Measurements from ENCODE around the gene INCA1. TPM values are rescaled to one million over a fixed set of nuclear protein-coding genes. Genes with fewer than 3 reads are reported as not detected.

Gene INCA1
- total RNA-seq, 2 experiments from 2014 or later: 0.21 to 0.54 TPM

- Mint-ChIP-seq H3K9me3 (no peaks in the 10 kb centered on the region), H3K27ac (peak overlapping the region; percentile 99), H3K27me3 (ENCODE audit: low read depth) (no peaks in the 10 kb centered on the region), H3K4me3 (peak overlapping the region; percentile 97), H3K4me1 (ENCODE audit: low read depth) (peaks cover 55% of the 10 kb centered on the region), H3K36me3 (ENCODE audit: low read depth) (peaks cover 69% of the 10 kb centered on the region)
- peak; percentile 36 for DNase-seq
- CTCF ChIA-PET: no interaction called here
- intact Hi-C loops (cut with micrococcal nuclease): loop anchor here (5.0 to 10.0 kb wide), 3 partner anchors 340 to 980 kb away; partner anchors contain the start of genes ATP2A3, CYB5D2, RABEP1 and ZZEF1
Measured at GRCh38 chr17:4944554-4945175, 52.7 kb downstream of the INCA1 start.

GRCh38 chr17:4944163-4944553 lies 53.2 kb downstream of the INCA1 start:
- DNase-seq: peak; percentile 73
- H3K36me3 Mint-ChIP-seq (ENCODE audit: low read depth): peaks cover 71% of the 10 kb centered on the region
- no peaks in the 10 kb centered on the region for H3K9me3 Mint-ChIP-seq
- intact Hi-C loops (cut with micrococcal nuclease): loop anchor here (10.0 kb wide), 2 partner anchors 341 to 979 kb away; partner anchors contain the start of genes ATP2A3 and RABEP1
- H3K4me1 Mint-ChIP-seq (ENCODE audit: low read depth): peaks cover 55% of the 10 kb centered on the region
- no peaks in the 10 kb centered on the region for H3K27me3 Mint-ChIP-seq (ENCODE audit: low read depth)
- peak overlapping the region; percentile 99 for H3K27ac Mint-ChIP-seq
- H3K4me3 Mint-ChIP-seq: peak overlapping the region; percentile 97
- CTCF ChIA-PET: interaction anchor here (0.6 kb wide), 1 partner anchor 120 kb away, joined by 3 read pairs; no protein-coding TSS in a partner anchor

- H3K4me1 Mint-ChIP-seq (ENCODE audit: low read depth): peaks cover 64% of the 10 kb centered on the region
- CTCF ChIA-PET: no interaction called here
- DNase-seq: no peak
- intact Hi-C loops (cut with micrococcal nuclease): loop anchor here (10.0 kb wide), 2 partner anchors 342 to 978 kb away; partner anchors contain the start of genes ATP2A3 and RABEP1
- H3K4me3 Mint-ChIP-seq: peak overlapping the region; percentile 40
- peaks cover 78% of the 10 kb centered on the region for H3K36me3 Mint-ChIP-seq (ENCODE audit: low read depth)
- H3K27ac Mint-ChIP-seq: peak overlapping the region; percentile 99
- no peaks in the 10 kb centered on the region for H3K27me3 Mint-ChIP-seq (ENCODE audit: low read depth)
- H3K9me3 Mint-ChIP-seq: no peaks in the 10 kb centered on the region
Measured at GRCh38 chr17:4942760-4943508, 54.4 kb downstream of the INCA1 start.

GRCh38 chr17:4941319-4941610 lies 56.1 kb downstream of the INCA1 start:
- peaks cover 71% of the 10 kb centered on the region for H3K36me3 Mint-ChIP-seq (ENCODE audit: low read depth)
- CTCF ChIA-PET: no interaction called here
- H3K9me3 Mint-ChIP-seq: no peaks in the 10 kb centered on the region
- H3K27ac Mint-ChIP-seq: peak overlapping the region; percentile 99
- peak overlapping the region; percentile 94 for H3K4me3 Mint-ChIP-seq
- no peak for DNase-seq
- H3K4me1 Mint-ChIP-seq (ENCODE audit: low read depth): peaks cover 64% of the 10 kb centered on the region
- H3K27me3 Mint-ChIP-seq (ENCODE audit: low read depth): no peaks in the 10 kb centered on the region
- intact Hi-C loops (cut with micrococcal nuclease): loop anchor here (2.0 to 10.0 kb wide), 7 partner anchors 32 to 976 kb away; partner anchors contain the start of genes ARRB2, ATP2A3, C17orf107 and MED11

- H3K4me3 Mint-ChIP-seq: peak overlapping the region; percentile 94
- no peaks in the 10 kb centered on the region for H3K27me3 Mint-ChIP-seq (ENCODE audit: low read depth)
- DNase-seq: peak; percentile 69
- intact Hi-C loops (cut with micrococcal nuclease): loop anchor here (1.0 to 10.0 kb wide), 11 partner anchors 8 to 976 kb away; partner anchors contain the start of genes ARRB2, ATP2A3, C17orf107 and CAMTA2
- peak overlapping the region; percentile 99 for H3K27ac Mint-ChIP-seq
- no peaks in the 10 kb centered on the region for H3K9me3 Mint-ChIP-seq
- CTCF ChIA-PET: interaction anchor here (0.7 to 2.8 kb wide), 5 partner anchors 11 to 151 kb away, joined by 3 to 15 read pairs (median 4); partner anchors contain the start of gene SPAG7
- peaks cover 64% of the 10 kb centered on the region for H3K4me1 Mint-ChIP-seq (ENCODE audit: low read depth)
- peaks cover 69% of the 10 kb centered on the region for H3K36me3 Mint-ChIP-seq (ENCODE audit: low read depth)
Measured at GRCh38 chr17:4940555-4941318, 56.6 kb downstream of the INCA1 start.

GRCh38 chr17:4939796-4940554 lies 57.3 kb downstream of the INCA1 start, which contains the start of the genes RNF167 and SLC25A11:
TSS of gene RNF167 (plus strand) at chr17:4940268. CDS start at chr17:4940910, 642 bp downstream.
TSS of gene SLC25A11 (minus strand) at chr17:4940046. CDS start at chr17:4939910, 136 bp downstream.
- peak within 1 kb of the TSS; percentile 99 for H3K27ac Mint-ChIP-seq
- H3K4me1 Mint-ChIP-seq (ENCODE audit: low read depth): peaks cover 56% of the 10 kb centered on the region
- peak within 1 kb of the TSS; percentile 94 for H3K4me3 Mint-ChIP-seq
- intact Hi-C loops (cut with micrococcal nuclease): loop anchor here (1.0 to 10.0 kb wide), 11 partner anchors 8 to 975 kb away; partner anchors contain the start of genes ARRB2, ATP2A3, C17orf107 and CAMTA2
- no peaks in the 10 kb centered on the region for H3K27me3 Mint-ChIP-seq (ENCODE audit: low read depth)
- no peaks in the 10 kb centered on the region for H3K9me3 Mint-ChIP-seq
- peak; percentile 98 for DNase-seq
- H3K36me3 Mint-ChIP-seq (ENCODE audit: low read depth): peaks cover 62% of the 10 kb centered on the region
- CTCF ChIA-PET: interaction anchor here (0.7 to 2.8 kb wide), 6 partner anchors 12 to 150 kb away, joined by 3 to 15 read pairs (median 4); partner anchors contain the start of genes C17orf107 and SPAG7

- peak overlapping the region; percentile 86 for H3K27ac Mint-ChIP-seq
- no peaks in the 10 kb centered on the region for H3K9me3 Mint-ChIP-seq
- peaks cover 57% of the 10 kb centered on the region for H3K36me3 Mint-ChIP-seq (ENCODE audit: low read depth)
- peak overlapping the region; percentile 94 for H3K4me3 Mint-ChIP-seq
- intact Hi-C loops (cut with micrococcal nuclease): no loop called here
- H3K4me1 Mint-ChIP-seq (ENCODE audit: low read depth): peaks cover 54% of the 10 kb centered on the region
- no peaks in the 10 kb centered on the region for H3K27me3 Mint-ChIP-seq (ENCODE audit: low read depth)
- peak; percentile 27 for DNase-seq
- CTCF ChIA-PET: interaction anchor here (1.2 to 2.8 kb wide), 5 partner anchors 13 to 149 kb away, joined by 3 to 15 read pairs (median 4); partner anchors contain the start of genes C17orf107 and SPAG7
Measured at GRCh38 chr17:4939546-4939795, 57.9 kb downstream of the INCA1 start.

- Mint-ChIP-seq H3K9me3 (no peaks in the 10 kb centered on the region), H3K27ac (peak overlapping the region; percentile 86), H3K4me3 (peak overlapping the region; percentile 94), H3K36me3 (ENCODE audit: low read depth) (peaks cover 53% of the 10 kb centered on the region), H3K4me1 (ENCODE audit: low read depth) (peaks cover 54% of the 10 kb centered on the region), H3K27me3 (ENCODE audit: low read depth) (peaks cover under 1% of the 10 kb centered on the region)
- intact Hi-C loops (cut with micrococcal nuclease): no loop called here
- CTCF ChIA-PET: interaction anchor here (1.2 to 2.8 kb wide), 4 partner anchors 13 to 149 kb away, joined by 3 to 15 read pairs (median 4); partner anchors contain the start of gene C17orf107
- no peak for DNase-seq
Measured at GRCh38 chr17:4938688-4939545, 58.4 kb downstream of the INCA1 start.
